RWPE2 (cell line): ENCODE data around the gene GLDC.
A peak's percentile ranks its signal among the peaks of the same experiment; 100 is the strongest.
"Not testable (repeated sequence)": the region's sequence is repeated elsewhere in the genome, so short reads cannot be mapped to it uniquely, and the experiment has no call there.

Experiments
- ATAC-seq: fragments of 200-7000 bp; cut with Tn5 transposase; 3 replicates; pipeline ENCODE4 v1.9.1; 2021; ENCODE audit warnings: low read depth
- DNase-seq: peaks from one replicate; pipeline ENCODE4 v3.0.0-alpha.2; 2020; ENCODE audit warnings: low spot score
- H3K27ac ChIP-seq: fragments of 450-650 bp; 2 replicates; pipeline ENCODE4 v1.5.1; 2017; ENCODE audit warnings: mild to moderate bottlenecking; ENCODE audit not compliant: poor library complexity, severe bottlenecking
- H3K27me3 ChIP-seq: fragments of 250-450 bp; sonication (Bioruptor Pico); 2 replicates; pipeline ENCODE4 v1.5.1; 2021; ENCODE audit warnings: mild to moderate bottlenecking, moderate library complexity; ENCODE audit not compliant: insufficient read depth, poor library complexity, severe bottlenecking
- H3K36me3 ChIP-seq: fragments of 250-450 bp; sonication (Bioruptor Pico); 2 replicates; pipeline ENCODE4 v1.5.1; 2020; ENCODE audit warnings: low read depth, mild to moderate bottlenecking, moderate library complexity
- H3K4me1 ChIP-seq: fragments of 250-450 bp; sonication (Bioruptor Pico); 2 replicates; pipeline ENCODE4 v1.5.1; 2021; ENCODE audit warnings: mild to moderate bottlenecking, moderate library complexity; ENCODE audit not compliant: insufficient read depth, poor library complexity, severe bottlenecking
- H3K4me3 ChIP-seq: fragments of 250-450 bp; sonication (Bioruptor Pico); 2 replicates; pipeline ENCODE4 v1.5.1; 2021; ENCODE audit warnings: mild to moderate bottlenecking, moderate library complexity; ENCODE audit not compliant: severe bottlenecking
- H3K9me3 ChIP-seq: fragments of 250-450 bp; sonication (Bioruptor Pico); 2 replicates; pipeline ENCODE4 v1.5.1; 2021; ENCODE audit warnings: mild to moderate bottlenecking, moderate library complexity; ENCODE audit not compliant: severe bottlenecking
- TF ChIP-seq, protein P1 (sequence below): fragments of 450-650 bp; IDR thresholded peaks from one replicate; pipeline ENCODE4 v1.5.1; 2017; ENCODE audit warnings: mild to moderate bottlenecking, moderate library complexity; ENCODE audit not compliant: poor library complexity, severe bottlenecking

Gene GLDC

DNA sequence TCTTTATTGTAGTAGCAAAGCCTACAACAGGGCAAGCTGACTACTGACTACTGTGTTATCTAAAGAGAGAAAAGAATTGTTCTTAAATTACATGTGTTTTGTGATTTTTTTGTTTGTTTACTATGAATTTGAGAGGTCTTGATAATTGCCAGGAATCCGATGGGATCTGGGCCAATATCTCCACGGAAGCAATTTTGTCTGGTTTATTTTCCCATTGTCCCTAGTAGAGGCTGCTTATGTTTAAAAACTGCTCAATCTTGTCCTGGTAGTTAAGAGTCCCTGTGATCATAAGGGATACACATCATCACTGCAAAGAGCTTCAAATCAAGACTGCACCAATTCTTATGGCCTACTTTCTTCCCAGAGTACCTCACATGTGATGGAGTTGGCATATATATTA is 94.4 kb downstream of the GLDC start:
- no peak overlapping the region for H3K4me3 ChIP-seq
- TF ChIP-seq, protein P1, sequence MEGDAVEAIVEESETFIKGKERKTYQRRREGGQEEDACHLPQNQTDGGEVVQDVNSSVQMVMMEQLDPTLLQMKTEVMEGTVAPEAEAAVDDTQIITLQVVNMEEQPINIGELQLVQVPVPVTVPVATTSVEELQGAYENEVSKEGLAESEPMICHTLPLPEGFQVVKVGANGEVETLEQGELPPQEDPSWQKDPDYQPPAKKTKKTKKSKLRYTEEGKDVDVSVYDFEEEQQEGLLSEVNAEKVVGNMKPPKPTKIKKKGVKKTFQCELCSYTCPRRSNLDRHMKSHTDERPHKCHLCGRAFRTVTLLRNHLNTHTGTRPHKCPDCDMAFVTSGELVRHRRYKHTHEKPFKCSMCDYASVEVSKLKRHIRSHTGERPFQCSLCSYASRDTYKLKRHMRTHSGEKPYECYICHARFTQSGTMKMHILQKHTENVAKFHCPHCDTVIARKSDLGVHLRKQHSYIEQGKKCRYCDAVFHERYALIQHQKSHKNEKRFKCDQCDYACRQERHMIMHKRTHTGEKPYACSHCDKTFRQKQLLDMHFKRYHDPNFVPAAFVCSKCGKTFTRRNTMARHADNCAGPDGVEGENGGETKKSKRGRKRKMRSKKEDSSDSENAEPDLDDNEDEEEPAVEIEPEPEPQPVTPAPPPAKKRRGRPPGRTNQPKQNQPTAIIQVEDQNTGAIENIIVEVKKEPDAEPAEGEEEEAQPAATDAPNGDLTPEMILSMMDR, result no peak
- no peak for ATAC-seq
- H3K27ac ChIP-seq, result peak overlapping the region; percentile 56
- H3K27me3 ChIP-seq, result no peaks in the 10 kb centered on the region
- no peak for DNase-seq
- no peaks in the 10 kb centered on the region for H3K9me3 ChIP-seq
- peaks cover 6% of the 10 kb centered on the region for H3K4me1 ChIP-seq
- no peaks in the 10 kb centered on the region for H3K36me3 ChIP-seq

DNA sequence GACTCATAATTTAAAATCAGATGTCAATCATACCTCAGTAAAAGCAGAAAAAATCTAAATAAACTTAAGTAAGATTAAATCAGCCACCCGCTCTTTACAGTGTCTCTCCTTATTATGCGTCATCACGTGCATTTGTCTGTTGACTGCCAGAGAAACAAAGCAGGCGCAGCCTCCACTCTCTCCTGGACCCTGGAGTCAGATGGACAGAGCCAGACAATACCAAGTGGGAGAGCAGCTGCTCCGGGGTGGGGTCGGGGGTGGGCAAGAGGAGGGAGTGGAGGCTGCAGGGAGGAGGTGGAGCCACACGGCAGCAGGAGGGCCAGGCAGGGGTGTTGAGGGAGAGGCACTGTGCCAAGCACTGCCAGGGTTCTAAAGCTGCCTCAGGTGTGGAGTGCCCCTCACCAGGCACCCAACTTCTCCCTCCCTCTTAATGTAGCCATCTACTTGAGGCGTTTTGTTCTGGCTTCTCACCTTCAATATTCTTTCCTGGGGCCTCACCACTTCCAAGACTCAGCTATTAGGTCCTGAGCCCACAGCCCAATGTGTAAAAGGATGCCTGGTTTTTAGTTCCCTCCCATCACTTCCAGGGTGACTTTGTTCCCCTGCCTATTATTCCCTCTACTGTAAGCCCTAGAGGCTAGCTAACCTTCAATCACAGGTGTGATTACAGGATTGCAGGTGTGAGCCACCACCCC is 96.3 kb downstream of the GLDC start:
- ATAC-seq, result no peak
- Histone ChIP-seq H3K4me1 (peaks cover 19% of the 10 kb centered on the region), H3K36me3 (no peaks in the 10 kb centered on the region), H3K4me3 (no peak overlapping the region), H3K27me3 (no peaks in the 10 kb centered on the region), H3K9me3 (no peaks in the 10 kb centered on the region), H3K27ac (no peak overlapping the region)
- DNase-seq, result no peak
- TF ChIP-seq, protein P1, result no peak

GRCh38 chr9:6545017-6545691 is 100.4 kb downstream of the GLDC start:
- Histone ChIP-seq H3K4me1 (peaks cover 13% of the 10 kb centered on the region), H3K27me3 (no peaks in the 10 kb centered on the region), H3K4me3 (no peak overlapping the region), H3K9me3 (no peaks in the 10 kb centered on the region), H3K36me3 (no peaks in the 10 kb centered on the region), H3K27ac (peak overlapping the region; percentile 74)
- peak; percentile 96 for ATAC-seq
- DNase-seq, result no peak
- TF ChIP-seq, protein P1, result no peak

DNA sequence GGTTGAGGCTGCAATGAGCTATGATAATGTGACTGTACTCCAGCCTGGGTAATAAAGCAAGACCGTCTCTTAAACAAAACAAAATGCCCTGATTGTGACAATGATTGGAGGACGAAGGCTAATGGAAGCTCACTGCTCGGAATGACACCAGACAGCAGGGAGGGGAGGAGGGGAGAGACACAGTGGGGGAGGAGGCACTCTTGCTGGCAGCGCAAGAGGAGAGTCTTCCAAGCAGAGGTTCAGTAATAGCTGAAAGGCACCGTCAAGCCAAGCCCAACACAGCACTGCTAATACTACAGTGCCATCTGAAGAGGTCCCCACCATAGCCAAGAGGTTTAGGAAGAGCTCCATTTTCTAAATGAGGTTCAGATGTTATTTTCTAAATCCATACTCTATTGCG is 102.3 kb downstream of the GLDC start:
- TF ChIP-seq, protein P1, result no peak
- Histone ChIP-seq H3K9me3 (no peaks in the 10 kb centered on the region), H3K27me3 (no peaks in the 10 kb centered on the region), H3K4me3 (no peak overlapping the region), H3K4me1 (peaks cover 13% of the 10 kb centered on the region), H3K27ac (no peak overlapping the region), H3K36me3 (no peaks in the 10 kb centered on the region)
- DNase-seq (no peak), ATAC-seq (no peak)

DNA sequence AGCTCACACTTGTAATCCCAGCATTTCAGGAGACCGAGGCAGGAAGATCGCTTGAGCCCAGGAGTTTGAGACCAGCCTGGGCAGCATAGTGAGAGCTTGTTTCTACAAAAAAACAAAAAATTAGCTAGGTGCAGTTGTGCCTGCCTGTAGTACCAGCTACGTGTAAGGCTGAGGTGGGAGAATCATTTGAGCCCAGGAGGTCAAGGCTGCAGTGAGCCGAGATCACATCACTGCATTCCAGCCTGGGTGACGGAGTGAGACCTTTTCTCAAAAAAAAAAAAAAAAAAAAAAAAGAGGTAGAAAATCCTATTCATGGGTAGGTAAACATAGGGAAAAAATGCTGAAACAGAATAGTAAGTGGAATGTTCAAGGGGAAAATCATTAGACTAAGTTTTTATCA is 102.9 kb downstream of the GLDC start:
- H3K4me3 ChIP-seq, ATAC-seq, H3K36me3 ChIP-seq, DNase-seq, H3K27me3 ChIP-seq, H3K9me3 ChIP-seq, H3K27ac ChIP-seq: not testable (repeated sequence)
- H3K4me1 ChIP-seq, result peaks cover 13% of the 10 kb centered on the region
